ENCODE measurements around the gene CSMD2. TPM values are rescaled to one million over a fixed set of nuclear protein-coding genes. Genes with fewer than 3 reads are reported as not detected.

Gene CSMD2
- total RNA-seq, 1 donor from 2014 or later: 0.55 TPM

DNA sequence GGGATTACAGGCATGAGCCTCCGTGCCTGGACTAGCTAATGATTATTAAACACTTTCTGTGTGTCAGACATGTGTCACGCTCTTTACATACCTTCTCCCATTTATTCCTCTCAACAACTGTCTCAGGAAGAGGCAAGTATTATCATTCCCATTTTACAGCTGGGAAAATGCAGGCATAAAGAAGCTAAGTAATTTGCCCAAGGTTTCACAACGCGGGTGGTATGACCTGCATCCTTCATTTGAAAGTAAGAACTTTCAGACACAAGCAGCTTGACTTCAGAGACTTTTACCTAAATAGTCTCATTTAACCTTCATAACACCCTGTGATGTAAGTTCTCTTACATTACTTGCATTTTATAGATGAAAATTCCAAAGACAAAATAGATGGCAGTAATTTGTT lies 693.6 kb downstream of the CSMD2 start:
- H3K36me3 Mint-ChIP-seq (ENCODE audit: low read depth): no peaks in the 10 kb centered on the region

GRCh38 chr1:33470495-33471012 lies 694.5 kb downstream of the CSMD2 start:
- peak overlapping the region; percentile 61 for H3K27ac Mint-ChIP-seq (ENCODE audit: unreplicated experiment)
- H3K4me1 Mint-ChIP-seq (ENCODE audit: low read depth): peaks cover 35% of the 10 kb centered on the region
- no peak overlapping the region for H3K4me3 Mint-ChIP-seq (ENCODE audit: unreplicated experiment)
- no peaks in the 10 kb centered on the region for H3K27me3 Mint-ChIP-seq (ENCODE audit: low read depth)
- peak; percentile 91 for TF ChIP-seq CTCF (IDR thresholded peaks at IDR 0.05)
- DNase-seq (ENCODE audit: low spot score): no peak
- no peaks in the 10 kb centered on the region for H3K9me3 Mint-ChIP-seq (ENCODE audit: low read depth)
- H3K36me3 Mint-ChIP-seq (ENCODE audit: low read depth): no peaks in the 10 kb centered on the region

More for the DNA sequence above, 693.6 kb downstream of the CSMD2 start:
- Mint-ChIP-seq H3K27ac (ENCODE audit: unreplicated experiment) (no peak overlapping the region), H3K4me3 (ENCODE audit: unreplicated experiment) (no peak overlapping the region), H3K4me1 (ENCODE audit: low read depth) (peaks cover 35% of the 10 kb centered on the region), H3K9me3 (ENCODE audit: low read depth) (no peaks in the 10 kb centered on the region), H3K27me3 (ENCODE audit: low read depth) (no peaks in the 10 kb centered on the region)
- TF ChIP-seq CTCF (IDR thresholded peaks at IDR 0.05): no peak
- DNase-seq (ENCODE audit: low spot score): no peak

DNA sequence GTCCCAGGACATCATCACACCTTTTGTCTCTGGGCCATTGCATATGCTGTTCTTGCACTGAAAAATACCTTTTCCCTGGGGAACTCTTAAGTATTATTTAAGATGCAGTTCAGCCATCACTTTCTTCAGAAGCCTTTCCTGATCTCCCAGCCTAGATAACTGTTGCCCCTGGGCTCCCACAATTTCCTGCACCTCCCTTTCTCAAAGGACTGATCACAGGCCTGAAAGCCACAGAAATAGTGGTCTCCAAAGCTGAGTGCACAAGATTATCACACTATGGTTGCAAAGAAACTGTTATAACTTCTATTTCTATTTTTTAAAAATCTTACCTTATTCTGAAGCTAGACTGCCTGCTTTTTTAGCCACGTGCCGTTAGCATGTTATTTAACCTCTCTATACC lies 695.3 kb downstream of the CSMD2 start:
- Mint-ChIP-seq H3K27ac (ENCODE audit: unreplicated experiment) (no peak overlapping the region), H3K4me1 (ENCODE audit: low read depth) (peaks cover 35% of the 10 kb centered on the region), H3K9me3 (ENCODE audit: low read depth) (no peaks in the 10 kb centered on the region), H3K4me3 (ENCODE audit: unreplicated experiment) (no peak overlapping the region), H3K27me3 (ENCODE audit: low read depth) (no peaks in the 10 kb centered on the region), H3K36me3 (ENCODE audit: low read depth) (no peaks in the 10 kb centered on the region)
- TF ChIP-seq CTCF (IDR thresholded peaks at IDR 0.05): no peak
- no peak for DNase-seq (ENCODE audit: low spot score)

GRCh38 chr1:33468967-33469366 lies 696.1 kb downstream of the CSMD2 start:
- peak overlapping the region; percentile 12 for H3K27ac Mint-ChIP-seq (ENCODE audit: unreplicated experiment)
- H3K36me3 Mint-ChIP-seq (ENCODE audit: low read depth): no peaks in the 10 kb centered on the region
- no peaks in the 10 kb centered on the region for H3K27me3 Mint-ChIP-seq (ENCODE audit: low read depth)
- TF ChIP-seq CTCF (IDR thresholded peaks at IDR 0.05): no peak
- H3K9me3 Mint-ChIP-seq (ENCODE audit: low read depth): no peaks in the 10 kb centered on the region
- H3K4me3 Mint-ChIP-seq (ENCODE audit: unreplicated experiment): no peak overlapping the region
- H3K4me1 Mint-ChIP-seq (ENCODE audit: low read depth): peaks cover 35% of the 10 kb centered on the region
- DNase-seq (ENCODE audit: low spot score): no peak

GRCh38 chr1:33468531-33468930 lies 696.5 kb downstream of the CSMD2 start:
- TF ChIP-seq CTCF (IDR thresholded peaks at IDR 0.05): no peak
- Mint-ChIP-seq H3K27me3 (ENCODE audit: low read depth) (no peaks in the 10 kb centered on the region), H3K36me3 (ENCODE audit: low read depth) (no peaks in the 10 kb centered on the region), H3K4me1 (ENCODE audit: low read depth) (peaks cover 32% of the 10 kb centered on the region), H3K9me3 (ENCODE audit: low read depth) (no peaks in the 10 kb centered on the region), H3K4me3 (ENCODE audit: unreplicated experiment) (no peak overlapping the region), H3K27ac (ENCODE audit: unreplicated experiment) (peak overlapping the region; percentile 37)
- DNase-seq (ENCODE audit: low spot score): no peak
